HL-60/S4 treated with phorbol 12-myristate 13-acetate at 8.2 ng/mL for 4 days and 3 days (cell line): Measurements from ENCODE around the gene SFRP2.

Source experiments
- in situ Hi-C: fragments of 300-500 bp; cut with MboI; formaldehyde crosslinking; loops from 2 replicates; pipeline ENCODE4 v1.15.0; 2022; ENCODE audit warnings: low sequenced_read_pairs

Gene SFRP2

DNA sequence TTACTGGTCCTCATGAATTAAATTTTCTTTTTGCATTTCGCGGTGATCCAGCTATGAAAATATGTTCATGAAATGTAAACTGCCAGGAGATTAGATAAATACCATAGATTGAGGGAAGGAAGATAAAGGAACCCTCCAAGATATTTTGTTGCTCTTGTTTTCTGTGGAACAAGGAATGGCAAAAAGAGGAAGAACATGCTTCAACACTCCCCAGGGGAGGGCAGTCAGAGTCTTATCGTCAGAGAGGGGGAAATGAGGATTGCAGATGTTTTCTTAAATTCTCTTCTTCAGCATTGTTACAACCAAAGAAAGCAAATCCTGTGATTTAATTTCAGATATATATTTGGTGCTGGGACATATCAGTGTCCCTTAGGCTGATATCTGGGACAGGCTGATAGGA is 9.5 kb upstream of the SFRP2 start:
- in situ Hi-C loops, result no loop called here

DNA sequence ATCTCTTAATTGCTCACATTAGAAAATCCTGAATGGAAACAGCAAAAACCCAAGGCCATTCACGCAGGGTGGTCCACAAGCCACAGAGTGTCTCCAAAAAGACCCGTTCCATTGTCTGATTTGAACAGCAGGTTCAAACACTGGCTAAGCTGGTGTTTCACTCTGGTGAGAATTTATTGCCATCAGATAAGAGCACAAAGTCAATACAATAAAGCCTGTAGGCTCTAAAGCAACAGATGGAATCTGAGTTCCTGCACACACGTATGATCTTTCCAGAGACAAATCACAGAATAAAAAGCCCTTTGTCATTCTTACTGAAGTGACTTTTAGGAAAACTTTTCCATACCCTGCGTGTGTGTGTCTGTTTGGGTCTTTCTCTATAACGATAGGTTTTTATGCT is 5.1 kb upstream of the SFRP2 start:
- in situ Hi-C loops, result no loop called here

- in situ Hi-C loops, result no loop called here
These were observed 3.9 kb upstream of the SFRP2 start for GRCh38 chr4:153792618-153793247.

- in situ Hi-C loops, result no loop called here
These were observed 3.1 kb upstream of the SFRP2 start for GRCh38 chr4:153791746-153792617.

- in situ Hi-C loops, result no loop called here
These were observed 2.2 kb upstream of the SFRP2 start for GRCh38 chr4:153790962-153791551.

DNA sequence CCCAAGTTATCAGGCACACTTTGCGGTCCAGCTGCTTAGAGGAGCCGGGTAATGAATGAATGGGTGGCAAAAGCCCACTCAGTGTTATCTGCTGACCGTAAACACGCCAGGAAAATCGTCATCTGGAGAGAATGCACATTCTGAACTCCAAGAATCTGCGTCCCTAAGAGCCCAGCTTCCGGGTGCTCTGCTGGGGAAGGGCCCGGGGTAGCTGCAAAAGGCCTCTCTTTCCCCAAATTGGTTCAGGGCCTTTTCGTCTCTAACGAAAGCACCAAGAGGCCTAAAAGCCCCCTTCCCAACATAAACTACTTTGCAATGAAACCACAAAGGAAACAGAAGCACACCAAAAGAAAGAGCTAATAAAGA is 1.6 kb upstream of the SFRP2 start:
- in situ Hi-C loops, result no loop called here

GRCh38 chr4:153789741-153790499 is 1.0 kb upstream of the SFRP2 start:
- in situ Hi-C loops, result no loop called here

GRCh38 chr4:153788051-153788412 is 851 bp downstream of the SFRP2 start:
- in situ Hi-C loops, result no loop called here

DNA sequence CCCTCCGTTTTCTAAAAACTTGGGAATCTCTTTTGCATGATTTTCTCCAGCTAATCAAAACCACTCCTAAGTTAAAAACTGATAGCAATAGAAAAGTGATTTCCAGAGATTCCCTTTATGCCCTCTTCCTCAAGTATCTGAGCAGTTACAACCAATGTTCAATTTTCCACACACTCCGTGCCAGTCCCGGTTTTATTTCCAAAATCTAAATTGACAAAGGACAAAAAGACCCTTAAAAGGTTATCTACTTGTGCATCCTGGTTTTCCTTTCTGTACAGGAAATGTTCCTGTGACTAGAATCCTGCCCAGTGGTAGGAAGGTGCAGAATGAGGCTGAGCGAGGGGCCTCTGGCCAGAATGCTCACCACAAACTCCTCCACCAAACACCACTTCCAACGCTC is 1.3 kb downstream of the SFRP2 start:
- in situ Hi-C loops, result no loop called here

DNA sequence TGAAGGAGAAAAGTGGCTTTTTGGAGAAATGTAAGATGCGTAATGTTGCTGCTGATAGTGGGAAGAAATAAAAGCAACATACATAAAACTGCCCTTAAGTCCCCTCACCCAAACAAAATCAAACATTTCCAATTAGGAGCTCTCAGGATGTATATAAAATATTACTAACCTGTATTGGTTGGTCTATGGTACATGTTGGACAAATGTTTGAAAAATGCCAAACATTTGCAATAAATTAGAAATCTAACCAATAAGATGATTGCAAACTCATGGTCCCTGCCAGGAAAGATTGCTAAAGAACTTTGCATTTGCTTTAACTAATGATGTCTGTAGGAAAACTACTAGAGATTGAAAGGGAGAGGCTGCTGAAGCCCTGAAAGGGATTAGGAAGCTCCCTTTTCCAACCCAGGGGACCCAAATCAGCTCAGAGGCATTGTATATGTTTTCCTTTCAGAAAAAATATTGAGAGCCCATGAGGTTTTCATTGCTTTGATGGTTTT is 1.8 kb downstream of the SFRP2 start:
- in situ Hi-C loops, result no loop called here

- in situ Hi-C loops, result no loop called here
These were observed 2.8 kb downstream of the SFRP2 start for GRCh38 chr4:153785910-153786721.

GRCh38 chr4:153784166-153784699 is 4.7 kb downstream of the SFRP2 start:
- in situ Hi-C loops, result no loop called here

- in situ Hi-C loops, result no loop called here
These were observed 6.3 kb downstream of the SFRP2 start for GRCh38 chr4:153782581-153782980.

DNA sequence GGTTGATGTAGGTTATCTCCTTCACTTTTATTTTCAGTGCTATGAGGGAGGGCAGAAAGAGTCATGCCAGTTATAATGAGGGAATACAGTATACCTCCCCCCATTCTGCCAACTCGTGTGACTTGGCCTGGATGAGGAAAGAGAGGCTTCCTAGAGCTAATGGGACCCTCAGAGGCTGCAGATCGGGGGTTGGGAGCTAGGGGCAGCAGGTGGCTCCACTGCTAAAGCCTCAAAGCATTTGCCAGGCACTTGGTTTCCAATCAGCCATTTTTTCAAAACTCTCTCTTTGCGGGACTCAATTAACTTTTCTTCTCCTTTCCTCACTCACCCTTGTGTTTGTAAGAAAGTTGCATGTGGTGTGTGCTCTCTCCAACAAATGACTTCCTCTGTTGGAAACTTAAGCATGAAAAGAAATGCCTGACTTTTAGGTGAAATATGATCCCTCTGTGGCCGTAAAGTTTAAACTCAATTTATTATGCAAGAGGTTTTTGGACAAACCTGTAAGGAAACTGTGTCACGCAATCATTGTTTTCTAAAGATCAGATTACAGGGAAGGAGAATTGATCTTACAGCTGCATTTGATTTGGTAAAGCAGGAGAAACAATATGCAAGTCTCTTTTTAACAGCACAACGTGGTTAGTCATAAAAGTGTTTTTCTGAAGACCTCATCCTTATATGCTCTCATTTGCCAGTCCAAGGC is 7.0 kb downstream of the SFRP2 start:
- in situ Hi-C loops, result no loop called here

DNA sequence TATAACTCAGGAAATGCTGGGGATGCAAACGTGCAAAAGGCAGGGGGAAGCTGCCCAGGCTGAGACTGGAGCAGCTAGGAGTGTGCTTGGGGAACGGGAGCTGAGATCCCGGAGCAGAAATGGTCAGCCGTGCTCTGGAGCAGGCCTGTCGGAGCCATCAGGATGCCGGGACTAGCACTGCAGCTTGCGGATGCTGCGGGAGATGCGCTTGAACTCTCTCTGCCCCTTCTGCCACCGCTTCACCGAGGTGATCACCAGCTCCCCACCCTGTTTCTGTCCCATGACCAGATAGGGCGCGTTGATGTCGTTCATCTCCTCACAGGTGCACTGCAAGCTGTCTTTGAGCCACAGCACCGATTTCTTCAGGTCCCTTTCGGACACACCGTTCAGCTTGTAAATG is 7.6 kb downstream of the SFRP2 start:
- in situ Hi-C loops, result no loop called here

- in situ Hi-C loops, result no loop called here
These were observed 8.0 kb downstream of the SFRP2 start for GRCh38 chr4:153780876-153781275.

- in situ Hi-C loops, result no loop called here
These were observed 8.7 kb downstream of the SFRP2 start for GRCh38 chr4:153780221-153780620.

DNA sequence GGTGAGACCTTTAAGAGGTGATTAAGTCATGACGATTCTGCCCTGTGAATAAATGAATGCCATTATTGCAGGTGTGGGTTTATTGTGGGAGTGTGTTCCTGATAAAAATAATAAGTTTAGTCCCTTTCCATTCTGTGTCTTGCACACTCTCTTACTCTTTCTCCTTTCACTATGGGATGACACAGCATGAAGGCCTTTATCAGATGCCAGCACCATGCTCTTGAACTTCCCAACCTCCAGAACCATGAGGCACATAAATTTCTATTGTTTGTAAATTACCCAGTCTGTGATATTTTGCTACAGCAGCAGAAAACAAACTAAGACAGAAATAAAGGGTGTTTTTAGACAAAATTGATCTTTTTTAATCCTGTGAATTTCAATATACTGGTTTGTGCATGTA is 10.5 kb downstream of the SFRP2 start:
- in situ Hi-C loops, result no loop called here

GRCh38 chr4:153777421-153777820 is 11.5 kb downstream of the SFRP2 start:
- in situ Hi-C loops, result no loop called here

GRCh38 chr4:153776601-153777000 is 12.3 kb downstream of the SFRP2 start:
- in situ Hi-C loops, result no loop called here
